HepG2 (cell line): ENCODE results near the gene TBC1D21. TPM values are rescaled to one million over a fixed set of nuclear protein-coding genes. Genes with fewer than 3 reads are reported as not detected.

ENCODE experiments used
- ATAC-seq: fragments of 200-7000 bp; cut with Tn5 transposase; 3 replicates; pipeline ENCODE4 v1.9.1; 2020; ENCODE audit warnings: mild to moderate bottlenecking, moderate library complexity
- BruUV-seq: library from RNA; stranded (reverse); fragments of 400-500 nt; replicated peaks from 2 replicates; lab custom pipeline; 2021; lab: Mats Ljungman, UMichigan
- CTCF ChIA-PET: fragments of 300-600 bp; formaldehyde crosslinking; extraction: SDS; loops from one replicate; lab custom pipeline; 2021; ENCODE audit warnings: low total read pairs, inconsistent platforms, low intra/inter-chr PET ratio; lab: Yijun Ruan, JAX
- POLR2A ChIA-PET: fragments of 350-600 bp; sonication (Branson Sonifier 250); formaldehyde crosslinking; loops from one replicate; lab custom pipeline; 2020; ENCODE audit warnings: antibody characterized with exemption, inconsistent platforms; lab: Yijun Ruan, JAX
- DNase-seq: peaks from one replicate; pipeline ENCODE4 v3.0.0-alpha.2; 2015; ENCODE audit warnings: low spot score
- FAIRE-seq: peaks from 3 replicates; lab custom pipeline; 2011; peaks lifted over from hg19 to GRCh38; lab: Jason Lieb, UNC
- H2AFZ ChIP-seq: one replicate; pipeline ENCODE4 v1.6.1; 2011; ENCODE audit warnings: low read length, inconsistent platforms
- H3K27ac ChIP-seq: fragments of 300-600 bp; 3 replicates; pipeline ENCODE4 v1.8.0; 2011; ENCODE audit warnings: mixed run types, mild to moderate bottlenecking, mixed read lengths, low read length, inconsistent platforms; ENCODE audit not compliant: insufficient read depth; ENCODE audit errors: extremely low read length
- H3K27me3 ChIP-seq, 2 experiments: fragments of 200-600 bp in 1 of 2; 2 replicates in 1 of 2; 3 replicates in 1 of 2; pipeline versions ENCODE4 v1.6.0 to v1.8.0; 2011; ENCODE audit warnings: low read length in 2 of 2, mild to moderate bottlenecking in 2 of 2, moderate library complexity in 2 of 2, inconsistent platforms in 1 of 2; ENCODE audit not compliant: insufficient read depth in 2 of 2, control insufficient read depth in 1 of 2
- H3K36me3 ChIP-seq, 2 experiments: fragments of 200-600 bp in 1 of 2; replicated peaks in 1 of 2; 2 replicates in 1 of 2; 3 replicates in 1 of 2; pipeline versions ENCODE4 v1.5.1 to v1.8.0; 2011; ENCODE audit warnings: low read length in 2 of 2, inconsistent platforms in 1 of 2; ENCODE audit not compliant: insufficient read depth in 2 of 2, control insufficient read depth in 1 of 2
- H3K4me1 ChIP-seq: 2 replicates; pipeline ENCODE4 v1.5.1; 2012; ENCODE audit warnings: low read length, inconsistent platforms; ENCODE audit not compliant: insufficient read depth
- H3K4me2 ChIP-seq: 2 replicates; pipeline ENCODE4 v1.6.0; 2011; ENCODE audit warnings: low read depth, low read length, inconsistent platforms
- H3K4me3 ChIP-seq, 3 experiments: fragments of 200-600 bp in 1 of 3; sonication (generic), shearing (Covaris generic) in 1 of 3; replicated peaks in 1 of 3; 2 replicates each; pipeline ENCODE4 v1.5.1; 2011 to 2016; ENCODE audit warnings: low read length in 3 of 3, inconsistent platforms in 2 of 3, low read depth in 2 of 3, mild to moderate bottlenecking in 2 of 3, control low read depth in 1 of 3, mixed read lengths in 1 of 3; ENCODE audit not compliant: insufficient read depth in 1 of 3
- H3K79me2 ChIP-seq: one replicate; pipeline ENCODE4 v1.6.1; 2011; ENCODE audit warnings: low read length, inconsistent platforms; ENCODE audit not compliant: insufficient read depth
- H3K9ac ChIP-seq: 2 replicates; pipeline ENCODE4 v1.6.0; 2011; ENCODE audit warnings: mild to moderate bottlenecking, low read depth, low read length, inconsistent platforms; ENCODE audit not compliant: insufficient read depth
- H3K9me3 ChIP-seq: 2 replicates; pipeline ENCODE4 v1.5.1; 2012; ENCODE audit warnings: mild to moderate bottlenecking, low read length
- H4K20me1 ChIP-seq: 2 replicates; pipeline ENCODE4 v1.6.0; 2011; ENCODE audit warnings: inconsistent platforms, mild to moderate bottlenecking, low read length, moderate library complexity; ENCODE audit not compliant: insufficient read depth
- WGBS: methylation state at CpG from one replicate; pipeline ENCODE4 v1.1.6; 2017; ENCODE audit warnings: low lambda C conversion rate; 5-methylcytosine and 5-hydroxymethylcytosine counted together
- in situ Hi-C: cut with HindIII; loops from 2 replicates; pipeline ENCODE4 v1.10.0; 2017; ENCODE audit warnings: low pct_unique_long_range_greater_than_20kb; ENCODE audit not compliant: extremely low pct_ligation_motif_present
- intact Hi-C: fragments of 100-400 bp; cut with micrococcal nuclease; formaldehyde crosslinking; loops from one replicate; pipeline ENCODE4 v1.10.0; 2022; ENCODE audit not compliant: unreplicated experiment
- polyA plus RNA-seq, 8 experiments: library from polyadenylated mRNA; depleted of rRNA in 3 of 8; stranded (reverse) in 7 of 8; unstranded in 1 of 8; fragments of >200 nt; fragmentation: Illumina TruSeq in 4 of 8; extraction: Trizol in 4 of 8; gene quantifications; 2 replicates each; pipeline versions ENCODE4 v1.2.1 to v1.2.3, GENCODE V29; 2011 to 2016; ENCODE audit warnings: low read depth in 4 of 8, missing spikeins in 1 of 8, mixed read lengths in 1 of 8; ENCODE audit not compliant: insufficient read depth in 1 of 8
- total RNA-seq, 5 experiments: library from RNA; depleted of rRNA; stranded (reverse); fragments of >200 nt; fragmentation: Illumina TruSeq; extraction: Trizol; gene quantifications; 2 replicates each; pipeline ENCODE4 v1.2.3, GENCODE V29; 2016; ENCODE audit warnings: low read depth in 1 of 5
- TF ChIP-seq, protein P1 (sequence below): sonication (generic); formaldehyde crosslinking; IDR thresholded peaks from 2 replicates; pipeline ENCODE4 v1.5.0; 2020; ENCODE audit warnings: mild to moderate bottlenecking, missing genetic modification reagents, moderate library complexity
- TF ChIP-seq, protein P2 (sequence below): sonication (generic); formaldehyde crosslinking; IDR thresholded peaks from 2 replicates; pipeline ENCODE4 v1.8.1; 2023; ENCODE audit warnings: mild to moderate bottlenecking, missing genetic modification reagents

TBC1D21 gene
- total and polyA plus RNA-seq, 2 of the 13 experiments (the other 11 are each of a cell fraction or from before 2014, with no cell fraction given): not detected

DNA sequence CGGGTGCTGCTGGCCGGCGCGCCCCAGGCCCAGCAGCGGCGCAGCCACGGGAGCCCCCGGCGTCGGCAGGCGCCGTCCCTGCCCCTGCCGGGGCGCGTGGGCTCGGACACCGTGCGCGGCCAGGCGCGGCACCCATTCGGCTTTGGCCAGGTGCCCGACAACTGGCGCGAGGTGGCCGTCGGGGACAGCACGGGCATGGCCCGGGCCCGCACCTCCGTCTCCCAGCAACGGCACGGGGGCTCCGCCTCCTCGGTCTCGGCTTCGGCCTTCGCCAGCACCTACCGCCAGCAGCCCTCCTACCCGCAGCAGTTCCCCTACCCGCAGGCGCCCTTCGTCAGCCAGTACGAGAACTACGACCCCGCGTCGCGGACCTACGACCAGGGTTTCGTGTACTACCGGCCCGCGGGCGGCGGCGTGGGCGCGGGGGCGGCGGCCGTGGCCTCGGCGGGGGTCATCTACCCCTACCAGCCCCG lies 53.7 kb downstream of the TBC1D21 start:
- Histone ChIP-seq H3K4me2 (peak overlapping the region; percentile 54), H4K20me1 (no peaks in the 10 kb centered on the region), H2AFZ (no peak overlapping the region), H3K4me1 (peaks cover 6% of the 10 kb centered on the region; the same call in 1 of the 2 replicates), H3K27ac (no peak overlapping the region), H3K79me2 (no peaks in the 10 kb centered on the region), H3K9ac (no peak overlapping the region), H3K4me3 (peak overlapping the region in 1 of 3 experiments; percentile 58; a peak in 2 of 6 replicates), H3K27me3 (peaks cover 5 to 62% of the 10 kb centered on the region in 2 experiments; a peak in 3 of 5 replicates), H3K36me3 (no peaks in the 10 kb centered on the region), H3K9me3 (no peaks in the 10 kb centered on the region)
- ChIA-PET POLR2A (no interaction called here), CTCF (no interaction called here)
- ATAC-seq (no peak), FAIRE-seq (no peak), DNase-seq (no peak)
- TF ChIP-seq, protein P1, sequence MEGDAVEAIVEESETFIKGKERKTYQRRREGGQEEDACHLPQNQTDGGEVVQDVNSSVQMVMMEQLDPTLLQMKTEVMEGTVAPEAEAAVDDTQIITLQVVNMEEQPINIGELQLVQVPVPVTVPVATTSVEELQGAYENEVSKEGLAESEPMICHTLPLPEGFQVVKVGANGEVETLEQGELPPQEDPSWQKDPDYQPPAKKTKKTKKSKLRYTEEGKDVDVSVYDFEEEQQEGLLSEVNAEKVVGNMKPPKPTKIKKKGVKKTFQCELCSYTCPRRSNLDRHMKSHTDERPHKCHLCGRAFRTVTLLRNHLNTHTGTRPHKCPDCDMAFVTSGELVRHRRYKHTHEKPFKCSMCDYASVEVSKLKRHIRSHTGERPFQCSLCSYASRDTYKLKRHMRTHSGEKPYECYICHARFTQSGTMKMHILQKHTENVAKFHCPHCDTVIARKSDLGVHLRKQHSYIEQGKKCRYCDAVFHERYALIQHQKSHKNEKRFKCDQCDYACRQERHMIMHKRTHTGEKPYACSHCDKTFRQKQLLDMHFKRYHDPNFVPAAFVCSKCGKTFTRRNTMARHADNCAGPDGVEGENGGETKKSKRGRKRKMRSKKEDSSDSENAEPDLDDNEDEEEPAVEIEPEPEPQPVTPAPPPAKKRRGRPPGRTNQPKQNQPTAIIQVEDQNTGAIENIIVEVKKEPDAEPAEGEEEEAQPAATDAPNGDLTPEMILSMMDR: no peak
- TF ChIP-seq, protein P2, sequence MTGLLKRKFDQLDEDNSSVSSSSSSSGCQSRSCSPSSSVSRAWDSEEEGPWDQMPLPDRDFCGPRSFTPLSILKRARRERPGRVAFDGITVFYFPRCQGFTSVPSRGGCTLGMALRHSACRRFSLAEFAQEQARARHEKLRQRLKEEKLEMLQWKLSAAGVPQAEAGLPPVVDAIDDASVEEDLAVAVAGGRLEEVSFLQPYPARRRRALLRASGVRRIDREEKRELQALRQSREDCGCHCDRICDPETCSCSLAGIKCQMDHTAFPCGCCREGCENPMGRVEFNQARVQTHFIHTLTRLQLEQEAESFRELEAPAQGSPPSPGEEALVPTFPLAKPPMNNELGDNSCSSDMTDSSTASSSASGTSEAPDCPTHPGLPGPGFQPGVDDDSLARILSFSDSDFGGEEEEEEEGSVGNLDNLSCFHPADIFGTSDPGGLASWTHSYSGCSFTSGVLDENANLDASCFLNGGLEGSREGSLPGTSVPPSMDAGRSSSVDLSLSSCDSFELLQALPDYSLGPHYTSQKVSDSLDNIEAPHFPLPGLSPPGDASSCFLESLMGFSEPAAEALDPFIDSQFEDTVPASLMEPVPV (CRISPR knock-in tag): 0 out of 2 replicates have a peak, but pooled peaks have one; percentile 1
- in situ Hi-C loops (no loop called here), intact Hi-C loops (no loop called here)
- BruUV-seq: no TSS peak
- 67% methylated on average over 21 of the region's 65 CpGs for WGBS
